ENCODE data around the gene TRIM7. TPM values are rescaled to one million over a fixed set of nuclear protein-coding genes. Genes with fewer than 3 reads are reported as not detected.
"Not testable (repeated sequence)": the region's sequence is repeated elsewhere in the genome, so short reads cannot be mapped to it uniquely, and the experiment has no call there.

TRIM7 gene
- total RNA-seq, 1 donor from 2014 or later, result 21.7 TPM

DNA sequence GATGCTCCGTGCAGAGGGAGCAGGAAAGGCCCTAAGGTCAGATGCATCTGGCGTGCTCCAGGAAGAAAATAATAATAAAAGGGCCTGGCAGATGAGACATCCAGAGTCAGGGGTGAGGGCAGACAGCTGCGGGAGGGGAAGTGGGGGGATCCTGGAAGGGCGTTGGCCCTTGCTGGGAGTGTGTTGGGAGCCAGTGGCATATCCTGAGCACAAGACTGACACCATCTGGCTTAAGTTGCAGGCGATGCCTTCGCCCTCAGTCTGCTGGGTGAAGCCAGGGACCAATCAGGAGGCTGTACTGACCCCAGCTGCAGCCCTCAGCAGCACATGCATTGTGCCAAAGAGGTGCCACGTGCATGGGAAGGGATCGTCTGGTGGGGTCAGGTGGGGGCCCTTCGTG, 53.9 kb downstream of the TRIM7 start:
- no peak for DNase-seq

GRCh38 chr5:181149806-181150733, 54.9 kb downstream of the TRIM7 start:
- DNase-seq, result no peak

DNA sequence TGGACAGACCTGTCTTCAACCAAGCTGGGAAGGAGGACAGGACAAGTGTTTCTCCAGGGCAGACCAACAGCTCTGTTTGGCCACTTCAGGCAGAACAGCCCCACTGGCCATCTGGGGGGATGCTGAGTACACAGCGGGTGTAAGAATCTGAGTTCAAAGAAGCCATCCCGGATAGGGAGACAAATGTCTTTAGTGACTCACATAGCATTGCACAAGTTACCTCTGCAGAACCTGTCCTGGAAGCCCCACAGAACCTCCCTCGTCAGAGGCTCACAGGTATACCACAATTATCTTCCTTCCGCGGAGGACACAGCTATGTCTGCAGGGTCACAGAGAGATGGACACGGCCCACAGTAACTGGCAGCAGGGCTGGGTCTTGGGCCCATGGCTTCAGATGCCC, 55.6 kb downstream of the TRIM7 start:
- no peak for DNase-seq

DNA sequence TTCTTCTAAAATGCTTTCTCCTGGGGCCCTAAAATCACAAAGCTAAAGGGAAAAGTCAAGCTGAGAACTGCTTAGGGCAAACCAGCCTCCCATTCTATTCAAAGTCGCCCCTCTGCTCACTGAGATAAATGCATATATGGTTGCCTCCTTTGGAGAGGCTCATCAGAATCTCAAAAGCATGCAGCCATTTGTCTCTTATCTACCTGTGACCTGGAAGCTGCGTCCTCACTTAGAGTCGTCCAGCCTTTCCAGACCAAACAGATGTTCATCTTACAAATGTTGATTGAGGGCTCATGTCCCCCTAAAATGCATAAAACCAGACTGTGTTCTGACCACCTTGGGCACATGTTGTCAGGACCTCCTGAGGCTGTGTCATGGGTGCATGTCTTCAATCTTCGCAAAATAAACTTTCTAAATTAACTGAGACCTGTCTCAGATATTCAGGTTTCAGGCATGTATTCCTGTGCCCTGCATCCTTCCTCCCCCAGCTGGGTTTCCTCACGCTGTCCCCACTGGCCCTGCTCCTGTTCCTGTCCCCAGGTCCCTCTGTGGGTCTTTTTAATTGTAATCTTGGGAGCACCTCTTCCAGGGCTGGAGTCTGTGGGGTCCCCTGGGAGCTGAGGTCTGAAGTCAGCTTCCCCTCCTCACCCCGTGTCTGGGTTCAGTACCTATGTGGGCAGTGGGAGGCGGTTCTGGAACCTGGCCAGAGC, 57.9 kb downstream of the TRIM7 start, which contains the start of gene OR2V2:
OR2V2 (plus strand) TSS at position 660 of the 710 bp plus-strand sequence. CDS start 7,357 bp downstream, outside the sequence.
- DNase-seq, result not testable (repeated sequence)

DNA sequence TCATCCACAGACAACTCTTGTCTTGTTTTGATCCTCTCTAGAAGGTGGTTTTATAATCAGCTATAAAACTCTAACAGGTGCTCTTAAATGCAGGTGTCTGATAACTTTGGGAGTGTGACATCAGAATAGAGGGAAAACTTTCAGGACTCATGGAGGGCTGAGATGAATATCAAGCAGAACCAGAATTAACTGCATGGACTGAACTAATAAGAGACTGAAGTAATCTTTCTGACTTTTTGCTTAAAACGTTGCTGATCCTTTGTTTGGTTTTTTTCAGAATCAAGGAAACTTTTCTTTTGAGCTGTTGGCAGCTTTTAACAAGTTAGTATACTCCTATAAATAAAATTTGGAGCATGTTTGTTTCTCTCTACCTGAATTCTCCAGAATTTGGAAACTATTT, 59.9 kb downstream of the TRIM7 start:
- DNase-seq, result no peak

Small RNA genes lying within 50 kb of the gene (small RNA-seq; reads per million reads assigned to genes)
- gene MIR4638 (ENCODE audit: low replicate concordance) (not detected), gene SNORD95 (ENCODE audit: low replicate concordance) (not detected), gene SNORD96A (ENCODE audit: low replicate concordance) (not detected)

Other genes starting within 250 kb of the TRIM7 start
- not detected for gene BTNL3, start 216.3 kb downstream of the TRIM7 start, total RNA-seq
- 5.8 TPM for gene BTNL9, start 164.9 kb downstream of the TRIM7 start, total RNA-seq
- not detected for gene OR2V1, start 74.0 kb downstream of the TRIM7 start, total RNA-seq
- not detected for gene OR2V2, start 57.6 kb downstream of the TRIM7 start, total RNA-seq
- 20.9 TPM for gene TRIM41, start 18.1 kb upstream of the TRIM7 start, total RNA-seq
- 2,469 TPM for gene RACK1, start 38.7 kb upstream of the TRIM7 start, total RNA-seq
- gene TRIM52, start 55.9 kb upstream of the TRIM7 start, total RNA-seq, result 8.0 TPM
- not detected for gene OR4F3, start 162.1 kb upstream of the TRIM7 start, total RNA-seq

Data from tongue (tissue), 3 donors.